ENCODE measurements around the gene CARD14.

CARD14 gene

GRCh38 chr17:80245566-80246265 is 75.9 kb downstream of the CARD14 start:
- TF ChIP-seq CTCF (IDR thresholded peaks at IDR 0.05), result no peak
- Histone ChIP-seq H3K4me3 (no peak overlapping the region), H3K27ac (no peak overlapping the region)
- DNase-seq (ENCODE audit: low spot score), result no peak

GRCh38 chr17:80246266-80246681 is 76.4 kb downstream of the CARD14 start:
- H3K27ac ChIP-seq, result no peak overlapping the region
- H3K4me3 ChIP-seq, result no peak overlapping the region
- TF ChIP-seq CTCF (IDR thresholded peaks at IDR 0.05), result no peak
- DNase-seq (ENCODE audit: low spot score), result no peak

DNA sequence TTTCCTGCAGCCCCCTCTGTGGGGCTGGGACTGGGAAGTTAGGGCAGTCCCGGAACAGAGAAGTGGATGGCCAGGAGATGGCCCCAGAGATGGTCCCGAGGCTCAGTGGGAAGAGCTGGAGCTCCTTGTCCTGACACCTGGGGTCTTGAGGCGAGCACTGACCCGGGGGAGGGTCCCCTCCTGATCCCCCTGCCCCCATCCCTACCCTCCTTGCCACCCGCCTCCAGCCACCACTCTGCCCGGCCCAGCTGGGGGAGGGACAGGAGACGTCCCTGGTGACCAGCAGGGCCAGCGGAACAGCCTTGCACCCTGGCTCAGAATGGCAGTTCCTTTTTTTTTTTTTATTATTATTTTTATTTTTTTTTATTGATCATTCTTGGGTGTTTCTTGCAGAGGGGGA is 76.9 kb downstream of the CARD14 start:
- Histone ChIP-seq H3K4me3 (no peak overlapping the region), H3K27ac (no peak overlapping the region)
- no peak for DNase-seq (ENCODE audit: low spot score)
- no peak for TF ChIP-seq CTCF (IDR thresholded peaks at IDR 0.05)

DNA sequence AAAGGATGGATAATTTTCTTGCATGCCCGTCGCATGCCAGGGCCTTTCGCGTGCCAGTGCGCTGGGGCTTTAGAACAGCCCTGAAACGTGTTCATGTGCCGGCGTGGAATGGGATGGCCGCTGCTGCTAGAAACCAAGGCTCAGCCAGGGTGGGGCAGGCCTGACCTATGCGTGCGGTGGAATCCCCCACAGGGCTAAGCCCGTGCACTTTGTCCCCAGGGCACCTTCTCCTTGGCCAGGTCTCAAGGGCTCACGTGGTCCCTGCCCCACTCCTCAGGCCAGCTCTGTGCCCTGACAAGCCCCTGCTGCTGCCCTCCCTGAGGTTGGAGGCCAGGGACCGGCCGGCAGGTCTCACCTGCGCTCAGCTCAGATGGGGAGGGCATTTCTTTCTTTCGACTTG is 77.7 kb downstream of the CARD14 start:
- H3K4me3 ChIP-seq, result no peak overlapping the region
- H3K27ac ChIP-seq, result no peak overlapping the region
- TF ChIP-seq CTCF (IDR thresholded peaks at IDR 0.05), result no peak
- no peak for DNase-seq (ENCODE audit: low spot score)

GRCh38 chr17:80248001-80248893 is 78.4 kb downstream of the CARD14 start:
- no peak overlapping the region for H3K4me3 ChIP-seq
- DNase-seq (ENCODE audit: low spot score), result no peak
- no peak overlapping the region for H3K27ac ChIP-seq
- TF ChIP-seq CTCF (IDR thresholded peaks at IDR 0.05), result no peak

DNA sequence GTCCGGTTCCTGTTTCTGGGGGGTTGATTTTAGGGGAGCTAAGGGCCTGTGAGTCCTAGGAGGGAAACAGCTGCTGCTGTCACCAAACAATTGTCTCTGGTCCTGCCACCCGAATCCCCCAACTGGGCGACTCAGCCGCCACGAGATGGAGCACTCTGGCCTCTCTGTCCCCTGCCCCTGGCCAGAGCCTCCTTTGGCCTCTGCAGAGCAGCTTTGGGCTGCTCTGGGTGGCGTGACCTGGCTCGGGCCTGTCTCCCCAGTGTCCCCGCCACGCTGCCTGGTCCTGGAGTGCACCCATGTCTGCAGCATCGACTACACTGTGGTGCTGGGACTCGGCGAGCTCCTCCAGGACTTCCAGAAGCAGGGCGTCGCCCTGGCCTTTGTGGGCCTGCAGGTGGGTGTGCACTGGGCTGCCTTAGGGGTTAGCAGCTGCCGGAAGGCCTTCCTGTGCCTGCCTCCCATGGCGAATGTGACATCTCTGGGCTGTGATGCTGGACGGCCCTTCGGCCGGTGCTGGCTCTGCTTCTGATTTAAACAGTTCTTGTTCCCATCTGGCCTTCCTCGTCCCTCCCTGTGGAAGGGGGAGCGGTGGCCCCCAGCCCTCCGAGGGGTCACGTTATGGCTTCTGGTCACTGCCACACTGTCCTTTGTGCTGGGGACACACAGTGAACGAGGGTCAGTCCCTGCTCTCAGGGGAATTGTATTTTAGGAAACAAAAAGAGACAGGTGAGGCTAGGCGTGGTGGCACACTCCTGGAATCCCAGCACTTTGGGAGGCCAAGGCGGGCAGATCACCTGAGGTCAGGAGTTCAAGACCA is 79.3 kb downstream of the CARD14 start:
- no peak for TF ChIP-seq CTCF (IDR thresholded peaks at IDR 0.05)
- no peak overlapping the region for H3K27ac ChIP-seq
- no peak for DNase-seq (ENCODE audit: low spot score)

More for the DNA sequence above, 79.3 kb downstream of the CARD14 start:
- H3K4me3 ChIP-seq, result no peak overlapping the region
